HEK293 (cell line): ENCODE measurements around the gene MEGF6.

Source experiments
- CTCF ChIA-PET: fragments of 350-600 bp; formaldehyde crosslinking; extraction: SDS; loops from one replicate; lab custom pipeline; 2021; ENCODE audit warnings: antibody characterized with exemption; lab: Yijun Ruan, JAX
- POLR2A ChIA-PET: fragments of 300-600 bp; formaldehyde crosslinking; extraction: SDS; loops from one replicate; lab custom pipeline; 2020; ENCODE audit warnings: antibody characterized with exemption, inconsistent platforms; lab: Yijun Ruan, JAX
- H3K27ac ChIP-seq: fragments of 200-500 bp; sonication (Bioruptor generic); 2 replicates; pipeline ENCODE4 v1.5.1; 2014; ENCODE audit warnings: low read depth, low read length, control low read depth, inconsistent platforms; ENCODE audit errors: extremely low read depth
- H3K36me3 ChIP-seq, 2 experiments: fragments of 200-500 bp in 1 of 2; sonication (Bioruptor generic) in 1 of 2; 1 replicate in 1 of 2; 2 replicates in 1 of 2; pipeline ENCODE4 v1.5.1; 2014 to 2017; ENCODE audit warnings: inconsistent platforms in 2 of 2, low read length in 2 of 2; ENCODE audit not compliant: control insufficient read depth in 2 of 2, insufficient read depth in 1 of 2
- H3K4me1 ChIP-seq: fragments of 200-500 bp; sonication (Bioruptor generic); 2 replicates; pipeline ENCODE4 v1.5.1; 2014; ENCODE audit warnings: mild to moderate bottlenecking, low read length, inconsistent platforms; ENCODE audit not compliant: control insufficient read depth, insufficient read depth
- H3K4me3 ChIP-seq: 2 replicates; pipeline ENCODE4 v1.5.1; 2011; ENCODE audit warnings: low read depth, mild to moderate bottlenecking, control low read depth, low read length, moderate library complexity
- H3K9me3 ChIP-seq: fragments of 200-500 bp; sonication (Bioruptor generic); 2 replicates; pipeline ENCODE4 v1.5.1; 2014; ENCODE audit warnings: low read depth, low read length, inconsistent platforms; ENCODE audit not compliant: control insufficient read depth, insufficient read depth
- BCL11A ChIP-seq: fragments of 450-650 bp; formaldehyde crosslinking; IDR thresholded peaks from 2 replicates; pipeline ENCODE4 v1.5.1; 2016; ENCODE audit warnings: low read depth, missing biosample characterization, missing genetic modification characterization
- KLF1 ChIP-seq: fragments of 450-650 bp; formaldehyde crosslinking; IDR thresholded peaks from 2 replicates; pipeline ENCODE4 v1.5.1; 2016; ENCODE audit warnings: missing biosample characterization, missing genetic modification characterization
- KLF16 ChIP-seq: fragments of 450-650 bp; formaldehyde crosslinking; IDR thresholded peaks from 2 replicates; pipeline ENCODE4 v1.5.1; 2017; ENCODE audit warnings: missing biosample characterization, missing genetic modification characterization
- SETDB1 ChIP-seq: IDR thresholded peaks from one replicate; pipeline ENCODE4 v1.6.1; 2017; ENCODE audit warnings: mild to moderate bottlenecking, low read length, moderate library complexity, mixed read lengths; ENCODE audit not compliant: insufficient read length
- ZBTB17 ChIP-seq: fragments of 450-650 bp; formaldehyde crosslinking; IDR thresholded peaks from 2 replicates; pipeline ENCODE4 v1.5.1; 2016; ENCODE audit warnings: missing biosample characterization, missing genetic modification characterization
- ZNF121 ChIP-seq: fragments of 450-650 bp; formaldehyde crosslinking; IDR thresholded peaks from 2 replicates; pipeline ENCODE4 v1.5.1; 2016; ENCODE audit warnings: missing biosample characterization, missing genetic modification characterization
- ZNF174 ChIP-seq: fragments of 450-650 bp; formaldehyde crosslinking; IDR thresholded peaks from 2 replicates; pipeline ENCODE4 v1.5.0; 2017; ENCODE audit warnings: missing biosample characterization, mild to moderate bottlenecking, missing genetic modification characterization
- ZNF184 ChIP-seq: fragments of 450-650 bp; IDR thresholded peaks from 2 replicates; pipeline ENCODE4 v1.5.1; 2018; ENCODE audit warnings: missing biosample characterization, mild to moderate bottlenecking, missing genetic modification characterization
- ZNF211 ChIP-seq: fragments of 450-650 bp; formaldehyde crosslinking; IDR thresholded peaks from 2 replicates; pipeline ENCODE4 v1.5.1; 2016; ENCODE audit warnings: low read depth, missing biosample characterization, missing genetic modification characterization
- ZNF366 ChIP-seq: fragments of 450-650 bp; formaldehyde crosslinking; conservative IDR thresholded peaks from 2 replicates; pipeline ENCODE4 v1.5.1; 2016; ENCODE audit warnings: missing biosample characterization, missing genetic modification characterization
- ZNF433 ChIP-seq: fragments of 450-650 bp; formaldehyde crosslinking; IDR thresholded peaks from 2 replicates; pipeline ENCODE4 v1.5.1; 2016; ENCODE audit warnings: missing biosample characterization, missing genetic modification characterization, low read depth
- ZNF571 ChIP-seq: fragments of 450-650 bp; formaldehyde crosslinking; IDR thresholded peaks from 2 replicates; pipeline ENCODE4 v1.5.0; 2017; ENCODE audit warnings: missing biosample characterization, missing genetic modification characterization
- ZNF585B ChIP-seq: fragments of 450-650 bp; formaldehyde crosslinking; IDR thresholded peaks from 2 replicates; pipeline ENCODE4 v1.5.1; 2016; ENCODE audit warnings: missing biosample characterization, missing genetic modification characterization
- ZNF670 ChIP-seq: fragments of 450-650 bp; formaldehyde crosslinking; IDR thresholded peaks from 2 replicates; pipeline ENCODE4 v1.5.1; 2016; ENCODE audit warnings: missing biosample characterization, missing genetic modification characterization, low read depth
- ZNF777 ChIP-seq: fragments of 450-650 bp; formaldehyde crosslinking; IDR thresholded peaks from 2 replicates; pipeline ENCODE4 v1.5.1; 2017; ENCODE audit warnings: missing biosample characterization, missing genetic modification characterization, borderline replicate concordance
- ZSCAN16 ChIP-seq: fragments of 450-650 bp; formaldehyde crosslinking; IDR thresholded peaks from 2 replicates; pipeline ENCODE4 v1.5.1; 2016; ENCODE audit warnings: missing biosample characterization, missing genetic modification characterization
- TF ChIP-seq, protein P1 (sequence below): fragments of 450-650 bp; formaldehyde crosslinking; IDR thresholded peaks from 2 replicates; pipeline ENCODE4 v1.5.1; 2016; ENCODE audit warnings: missing biosample characterization, missing genetic modification characterization, borderline replicate concordance
- TF ChIP-seq, protein P2 (sequence below): fragments of 450-650 bp; formaldehyde crosslinking; IDR thresholded peaks from 2 replicates; pipeline ENCODE4 v1.5.1; 2017; ENCODE audit warnings: missing biosample characterization, missing genetic modification characterization
- TF ChIP-seq, protein P3 (sequence below): fragments of 450-650 bp; formaldehyde crosslinking; IDR thresholded peaks from 2 replicates; pipeline ENCODE4 v1.5.1; 2016; ENCODE audit warnings: missing biosample characterization, missing genetic modification characterization
- TF ChIP-seq, protein P4 (sequence below): fragments of 450-650 bp; formaldehyde crosslinking; IDR thresholded peaks from 2 replicates; pipeline ENCODE4 v1.5.1; 2016; ENCODE audit warnings: missing biosample characterization, missing genetic modification characterization

MEGF6 gene

DNA sequence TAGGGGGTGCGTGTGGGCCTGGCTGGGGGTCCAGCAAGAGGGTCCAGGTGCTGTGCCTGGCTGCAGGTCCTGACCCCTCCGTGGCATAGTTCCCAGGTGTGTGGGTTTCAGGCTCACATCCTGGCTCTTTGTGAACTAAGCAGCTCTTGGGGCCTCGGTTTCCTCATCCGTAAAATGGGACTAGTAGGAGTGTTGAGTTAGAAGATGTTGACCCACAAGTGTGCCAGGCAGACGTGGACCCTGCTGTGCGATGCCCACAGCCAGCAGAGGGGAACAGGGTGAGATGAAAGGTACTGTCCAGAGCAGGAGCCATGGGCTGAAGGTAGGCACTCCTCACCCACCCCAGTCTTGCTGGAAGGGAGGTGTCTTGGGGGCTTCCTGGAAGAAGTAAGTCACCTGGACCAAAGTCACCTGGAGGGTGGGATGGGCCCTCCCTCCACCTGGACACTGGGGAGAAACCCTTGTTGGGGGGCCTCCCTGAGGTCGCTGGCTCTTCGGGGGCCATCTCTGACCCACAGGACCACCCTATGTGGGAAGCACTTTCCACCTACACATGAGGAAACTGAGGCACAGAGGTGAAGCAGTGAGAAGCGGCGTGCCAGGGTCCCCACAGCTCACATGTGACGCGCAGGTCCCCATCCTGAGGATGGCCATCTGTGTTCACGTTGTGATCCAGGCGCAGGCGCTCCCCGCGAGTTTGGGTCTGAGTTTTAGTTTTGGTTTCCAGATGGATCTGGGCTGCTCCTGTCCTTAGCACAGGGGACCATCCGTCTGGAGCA lies 155.4 kb downstream of the MEGF6 start:
- no peaks in the 10 kb centered on the region for H3K4me1 ChIP-seq
- no peaks in the 10 kb centered on the region for H3K36me3 ChIP-seq
- ChIA-PET POLR2A (no interaction called here), CTCF (interaction anchor here (0.6 to 1.5 kb wide), 5 partner anchors 16 to 240 kb away, joined by 3 to 7 read pairs (median 6); no protein-coding TSS in a partner anchor)
- no peak for TF ChIP-seq SETDB1
- TF ChIP-seq KLF1: no peak
- TF ChIP-seq ZNF670: no peak
- TF ChIP-seq BCL11A (tag by site-specific recombination): no peak
- no peak for TF ChIP-seq ZBTB17 (tag by site-specific recombination)
- TF ChIP-seq, protein P1, sequence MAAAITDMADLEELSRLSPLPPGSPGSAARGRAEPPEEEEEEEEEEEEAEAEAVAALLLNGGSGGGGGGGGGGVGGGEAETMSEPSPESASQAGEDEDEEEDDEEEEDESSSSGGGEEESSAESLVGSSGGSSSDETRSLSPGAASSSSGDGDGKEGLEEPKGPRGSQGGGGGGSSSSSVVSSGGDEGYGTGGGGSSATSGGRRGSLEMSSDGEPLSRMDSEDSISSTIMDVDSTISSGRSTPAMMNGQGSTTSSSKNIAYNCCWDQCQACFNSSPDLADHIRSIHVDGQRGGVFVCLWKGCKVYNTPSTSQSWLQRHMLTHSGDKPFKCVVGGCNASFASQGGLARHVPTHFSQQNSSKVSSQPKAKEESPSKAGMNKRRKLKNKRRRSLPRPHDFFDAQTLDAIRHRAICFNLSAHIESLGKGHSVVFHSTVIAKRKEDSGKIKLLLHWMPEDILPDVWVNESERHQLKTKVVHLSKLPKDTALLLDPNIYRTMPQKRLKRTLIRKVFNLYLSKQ (tag by site-specific recombination): no peak
- no peak for TF ChIP-seq ZNF174
- no peak for TF ChIP-seq ZNF571
- no peak for TF ChIP-seq ZNF121 (tag by site-specific recombination)
- TF ChIP-seq, protein P2, sequence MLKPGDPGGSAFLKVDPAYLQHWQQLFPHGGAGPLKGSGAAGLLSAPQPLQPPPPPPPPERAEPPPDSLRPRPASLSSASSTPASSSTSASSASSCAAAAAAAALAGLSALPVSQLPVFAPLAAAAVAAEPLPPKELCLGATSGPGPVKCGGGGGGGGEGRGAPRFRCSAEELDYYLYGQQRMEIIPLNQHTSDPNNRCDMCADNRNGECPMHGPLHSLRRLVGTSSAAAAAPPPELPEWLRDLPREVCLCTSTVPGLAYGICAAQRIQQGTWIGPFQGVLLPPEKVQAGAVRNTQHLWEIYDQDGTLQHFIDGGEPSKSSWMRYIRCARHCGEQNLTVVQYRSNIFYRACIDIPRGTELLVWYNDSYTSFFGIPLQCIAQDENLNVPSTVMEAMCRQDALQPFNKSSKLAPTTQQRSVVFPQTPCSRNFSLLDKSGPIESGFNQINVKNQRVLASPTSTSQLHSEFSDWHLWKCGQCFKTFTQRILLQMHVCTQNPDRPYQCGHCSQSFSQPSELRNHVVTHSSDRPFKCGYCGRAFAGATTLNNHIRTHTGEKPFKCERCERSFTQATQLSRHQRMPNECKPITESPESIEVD (tag by site-specific recombination): no peak
- TF ChIP-seq ZNF585B (tag by site-specific recombination): no peak
- no peak for TF ChIP-seq ZNF777 (tag by site-specific recombination)
- TF ChIP-seq ZNF211 (tag by site-specific recombination): no peak
- TF ChIP-seq ZNF184 (tag by site-specific recombination): no peak
- TF ChIP-seq, protein P3, sequence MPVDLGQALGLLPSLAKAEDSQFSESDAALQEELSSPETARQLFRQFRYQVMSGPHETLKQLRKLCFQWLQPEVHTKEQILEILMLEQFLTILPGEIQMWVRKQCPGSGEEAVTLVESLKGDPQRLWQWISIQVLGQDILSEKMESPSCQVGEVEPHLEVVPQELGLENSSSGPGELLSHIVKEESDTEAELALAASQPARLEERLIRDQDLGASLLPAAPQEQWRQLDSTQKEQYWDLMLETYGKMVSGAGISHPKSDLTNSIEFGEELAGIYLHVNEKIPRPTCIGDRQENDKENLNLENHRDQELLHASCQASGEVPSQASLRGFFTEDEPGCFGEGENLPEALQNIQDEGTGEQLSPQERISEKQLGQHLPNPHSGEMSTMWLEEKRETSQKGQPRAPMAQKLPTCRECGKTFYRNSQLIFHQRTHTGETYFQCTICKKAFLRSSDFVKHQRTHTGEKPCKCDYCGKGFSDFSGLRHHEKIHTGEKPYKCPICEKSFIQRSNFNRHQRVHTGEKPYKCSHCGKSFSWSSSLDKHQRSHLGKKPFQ (tag by site-specific recombination): no peak
- TF ChIP-seq ZSCAN16: no peak
- TF ChIP-seq KLF16 (tag by site-specific recombination): no peak
- no peak for TF ChIP-seq ZNF366 (tag by site-specific recombination)
- no peak for TF ChIP-seq ZNF433 (tag by site-specific recombination)
- TF ChIP-seq, protein P4, sequence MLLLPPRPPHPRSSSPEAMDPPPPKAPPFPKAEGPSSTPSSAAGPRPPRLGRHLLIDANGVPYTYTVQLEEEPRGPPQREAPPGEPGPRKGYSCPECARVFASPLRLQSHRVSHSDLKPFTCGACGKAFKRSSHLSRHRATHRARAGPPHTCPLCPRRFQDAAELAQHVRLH: no peak
- H3K27ac ChIP-seq: no peak overlapping the region
- no peak overlapping the region for H3K4me3 ChIP-seq
- H3K9me3 ChIP-seq: no peaks in the 10 kb centered on the region
